Measurements from ENCODE around the gene RPS3A.
"Not testable (repeated sequence)": the region's sequence is repeated elsewhere in the genome, so short reads cannot be mapped to it uniquely, and the experiment has no call there.

The RPS3A gene

DNA sequence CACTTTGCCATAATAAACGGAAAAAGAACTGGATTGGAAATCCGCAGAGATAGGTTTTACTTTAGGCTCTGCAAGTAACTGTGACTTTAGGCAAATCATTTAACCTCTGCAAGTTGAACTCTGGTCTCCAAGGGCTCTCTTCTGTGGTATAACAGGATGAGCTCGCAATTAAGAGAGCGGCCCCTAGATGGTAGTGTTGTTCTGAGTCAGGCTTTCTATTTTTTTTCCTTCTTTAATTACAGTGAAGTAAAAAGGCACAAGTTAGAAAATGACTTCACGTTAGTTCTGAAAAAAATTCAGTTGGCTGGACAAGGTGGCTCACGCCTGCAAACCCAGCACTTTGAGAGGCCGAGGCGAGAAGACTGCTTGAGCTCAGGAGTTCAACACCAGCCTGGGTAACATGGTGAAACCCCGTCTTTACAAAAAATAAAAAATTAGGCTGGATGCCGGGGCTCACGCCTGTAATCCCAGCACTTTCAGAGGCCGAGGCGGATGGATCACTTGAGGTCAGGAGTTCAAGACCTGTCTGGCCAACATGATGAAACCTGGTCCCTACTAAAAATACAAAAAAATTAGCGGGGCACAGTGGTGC, 18.0 kb downstream of the RPS3A start:
- DNase-seq = peak; percentile 49 to 63 (median 61)

DNA sequence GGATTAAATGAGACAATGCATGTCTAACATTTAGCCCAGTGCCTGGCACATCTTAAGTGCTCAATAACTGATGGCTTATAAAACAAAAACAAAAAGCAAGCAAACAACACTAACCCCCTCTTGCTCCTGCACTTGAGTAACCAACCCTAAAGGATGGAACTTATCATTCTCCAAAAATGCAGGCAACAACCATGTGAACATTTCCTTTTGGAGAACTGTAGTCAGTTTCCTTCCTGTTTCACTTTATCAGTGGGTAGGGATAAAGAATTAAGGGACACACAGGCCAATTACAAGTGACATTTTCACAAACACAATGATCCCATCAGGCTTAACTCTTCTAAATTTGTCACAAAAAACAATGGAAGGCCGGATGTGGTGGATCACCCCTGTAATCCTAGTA, 30.4 kb downstream of the RPS3A start:
- DNase-seq = no peak

DNA sequence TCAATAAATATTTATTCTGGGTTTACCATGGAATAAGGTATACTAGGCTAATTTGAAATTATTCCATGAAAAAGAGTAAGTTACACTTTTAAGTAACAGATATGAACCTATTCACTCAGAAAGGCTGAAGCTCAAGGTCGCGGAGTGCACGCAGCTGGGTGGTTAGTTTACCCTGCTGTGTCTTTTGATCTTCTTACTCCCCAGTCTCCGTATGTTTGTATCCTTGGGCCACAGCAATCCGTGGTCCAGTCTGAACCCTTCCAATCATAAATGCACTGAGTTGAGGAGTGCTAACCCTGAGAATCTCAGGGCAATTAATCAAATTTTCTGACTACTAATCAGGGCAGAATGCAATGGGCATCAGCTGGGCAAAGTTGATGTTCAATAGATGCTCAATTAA, 33.9 kb downstream of the RPS3A start:
- DNase-seq = no peak

DNA sequence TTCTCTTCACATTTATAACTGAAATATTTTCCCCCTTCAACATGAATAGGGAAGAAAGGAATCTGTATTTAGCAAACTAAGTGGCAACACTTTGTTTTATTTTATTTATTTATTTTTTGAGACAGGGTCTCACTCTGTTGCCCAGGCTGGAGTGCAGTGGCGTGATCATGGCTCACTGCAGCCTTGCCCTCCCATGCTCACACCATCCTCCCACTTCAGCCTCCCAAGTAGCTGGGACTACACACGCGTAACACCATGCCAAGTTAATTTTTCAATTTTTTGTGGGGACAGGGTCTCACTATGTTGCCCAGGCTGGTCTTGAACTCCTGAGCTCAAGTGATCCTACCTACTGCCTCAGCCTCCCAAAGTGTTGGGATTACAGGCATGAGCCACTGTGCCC, 36.6 kb downstream of the RPS3A start:
- not testable (repeated sequence) for DNase-seq

DNA sequence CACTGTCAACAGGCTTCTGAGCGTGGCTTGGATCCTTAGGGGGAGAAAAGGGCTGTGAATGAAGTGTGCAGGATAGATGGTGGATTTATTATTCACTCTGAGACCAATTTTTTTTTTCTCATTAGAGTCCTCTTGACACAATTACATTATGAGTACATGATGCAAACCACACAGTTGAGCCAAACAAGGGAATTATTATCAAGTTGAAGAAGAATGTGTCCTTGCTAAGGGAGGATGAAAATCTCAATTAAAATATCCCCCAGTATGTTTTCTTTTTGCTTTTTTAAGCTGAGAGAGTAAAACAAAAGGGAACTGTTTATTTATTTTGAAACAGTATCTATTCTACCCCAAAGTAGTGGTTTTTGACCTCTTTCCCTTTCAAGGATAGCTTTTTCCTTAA, 40.4 kb downstream of the RPS3A start:
- no peak for DNase-seq

DNA sequence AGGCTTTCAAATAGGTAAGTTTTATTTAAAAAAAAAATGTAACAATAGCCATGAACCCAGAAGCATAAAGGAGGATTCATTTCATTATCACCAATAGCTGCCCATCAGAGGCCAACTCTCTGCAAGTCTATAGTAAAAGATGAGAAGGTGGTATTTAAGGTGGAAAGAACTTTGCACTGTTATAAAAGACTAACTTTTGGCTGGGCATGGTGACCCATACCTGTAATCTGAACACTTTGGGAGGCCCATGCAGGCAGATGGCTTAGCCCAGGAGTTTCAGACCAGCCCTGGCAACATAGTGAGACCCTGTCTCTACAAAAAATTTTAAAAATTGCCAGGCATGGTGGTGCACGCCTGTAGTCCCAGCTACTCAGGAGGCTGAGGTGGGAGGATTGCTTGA, 43.3 kb downstream of the RPS3A start:
- no peak for DNase-seq

DNA sequence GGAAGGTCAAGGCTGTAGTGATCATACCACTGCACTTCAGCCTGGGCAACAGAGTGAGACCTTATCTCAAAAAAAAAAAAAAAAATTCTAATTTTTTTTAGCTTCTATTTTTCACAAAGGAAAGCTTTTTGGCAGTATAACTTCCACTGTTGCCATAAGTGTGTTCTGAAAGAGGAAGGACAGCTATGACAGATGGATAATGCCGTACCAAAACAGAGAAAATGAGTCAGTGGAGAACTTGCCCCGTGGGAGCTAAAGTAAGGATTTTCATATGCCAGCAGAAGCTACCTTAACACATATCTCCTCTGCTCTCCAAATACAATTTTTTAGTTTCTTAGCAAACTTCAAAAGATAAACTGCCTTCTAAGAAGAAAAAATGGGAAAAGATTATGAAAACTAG, 43.7 kb downstream of the RPS3A start:
- DNase-seq = peak; percentile 12 to 36 (median 25)

DNA sequence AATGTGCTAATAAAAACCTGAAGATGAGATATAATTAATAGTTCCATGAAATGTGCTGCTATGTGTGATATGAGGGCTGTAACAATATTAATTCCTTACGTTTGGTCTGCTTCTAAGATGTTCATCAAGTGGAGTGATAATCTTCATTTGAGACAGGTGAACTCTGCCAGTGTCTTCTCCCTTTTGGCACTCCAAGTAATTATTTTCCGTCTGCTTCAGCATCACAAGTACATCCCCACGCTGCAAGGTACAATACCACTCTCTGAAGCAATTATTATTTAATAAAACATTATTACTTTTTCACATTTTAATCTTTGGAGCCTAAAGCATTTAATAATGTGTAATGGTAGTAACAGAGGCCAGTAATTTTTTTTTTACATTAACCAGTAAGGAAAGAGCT, 44.4 kb downstream of the RPS3A start:
- DNase-seq = no peak

DNA sequence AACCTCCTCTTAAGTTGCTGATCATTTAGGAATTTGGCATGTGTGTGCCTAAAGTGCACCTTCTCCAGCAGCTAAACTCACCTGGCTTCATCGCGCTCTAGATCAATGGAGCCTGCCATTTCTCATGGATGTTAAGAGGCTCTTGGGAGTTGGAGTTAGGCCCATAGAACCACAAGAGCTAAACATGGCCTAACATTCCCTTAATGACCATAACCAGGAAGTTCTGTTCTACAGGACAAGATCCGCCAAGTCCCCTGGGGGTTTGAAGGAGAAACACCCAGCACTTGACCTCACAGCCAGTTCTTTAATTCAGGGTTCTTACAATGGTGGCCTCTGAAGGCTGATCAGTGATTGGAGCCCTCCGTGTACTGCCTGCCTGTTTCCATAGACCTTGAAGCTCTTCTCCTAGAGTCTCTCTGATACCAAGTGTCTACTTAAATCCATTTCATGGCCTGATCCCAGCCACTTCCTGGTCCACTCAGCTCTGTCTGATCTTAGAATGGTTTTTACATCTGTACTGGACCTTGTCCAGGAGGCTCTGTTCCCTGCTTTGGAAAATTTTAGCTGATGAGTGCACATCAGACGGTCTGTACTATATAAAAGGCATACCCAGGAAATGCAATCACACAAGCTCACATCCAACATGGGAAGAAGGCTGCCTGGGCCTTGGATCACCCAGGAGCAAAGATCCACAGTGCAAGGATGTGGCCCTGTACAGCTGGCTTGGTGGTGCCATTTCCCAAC, 45.1 kb downstream of the RPS3A start:
- no peak for DNase-seq

DNA sequence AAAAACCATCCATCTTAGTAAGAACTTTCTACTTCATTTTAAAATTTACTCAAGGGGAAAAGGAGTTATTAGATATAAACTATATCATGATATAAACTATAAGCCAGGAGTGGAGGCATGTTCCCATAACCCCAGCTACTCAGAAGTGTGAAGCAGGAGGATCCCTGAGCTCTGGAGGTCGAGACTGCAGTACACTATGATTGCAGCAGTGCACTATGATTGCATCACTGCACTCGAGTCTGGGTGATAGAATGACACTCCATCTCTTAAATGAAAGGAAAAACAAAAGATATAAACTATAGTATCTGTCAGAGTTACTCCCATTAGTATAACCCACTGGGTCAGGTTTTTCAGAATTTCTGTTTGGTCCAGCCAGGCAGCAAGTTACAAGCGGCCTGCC, 47.6 kb downstream of the RPS3A start:
- DNase-seq = no peak

DNA sequence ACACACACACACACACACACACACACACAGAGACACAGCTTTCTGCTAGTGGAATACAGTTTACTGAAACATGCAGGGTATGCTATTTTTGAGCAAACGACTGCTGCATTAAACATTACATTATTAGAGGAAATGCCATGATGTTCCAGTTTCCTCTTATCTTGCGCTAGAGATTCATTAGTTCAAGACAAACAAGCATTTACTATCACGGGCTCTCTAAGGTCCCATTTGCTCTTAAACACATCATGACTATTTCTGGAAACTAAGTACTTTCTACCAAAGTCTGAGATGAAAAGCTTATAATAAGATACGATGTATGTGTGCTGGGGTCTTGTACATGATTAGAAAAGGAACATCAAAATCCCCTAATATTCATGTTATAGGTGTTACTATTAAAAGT, 48.8 kb downstream of the RPS3A start:
- no peak for DNase-seq

DNA sequence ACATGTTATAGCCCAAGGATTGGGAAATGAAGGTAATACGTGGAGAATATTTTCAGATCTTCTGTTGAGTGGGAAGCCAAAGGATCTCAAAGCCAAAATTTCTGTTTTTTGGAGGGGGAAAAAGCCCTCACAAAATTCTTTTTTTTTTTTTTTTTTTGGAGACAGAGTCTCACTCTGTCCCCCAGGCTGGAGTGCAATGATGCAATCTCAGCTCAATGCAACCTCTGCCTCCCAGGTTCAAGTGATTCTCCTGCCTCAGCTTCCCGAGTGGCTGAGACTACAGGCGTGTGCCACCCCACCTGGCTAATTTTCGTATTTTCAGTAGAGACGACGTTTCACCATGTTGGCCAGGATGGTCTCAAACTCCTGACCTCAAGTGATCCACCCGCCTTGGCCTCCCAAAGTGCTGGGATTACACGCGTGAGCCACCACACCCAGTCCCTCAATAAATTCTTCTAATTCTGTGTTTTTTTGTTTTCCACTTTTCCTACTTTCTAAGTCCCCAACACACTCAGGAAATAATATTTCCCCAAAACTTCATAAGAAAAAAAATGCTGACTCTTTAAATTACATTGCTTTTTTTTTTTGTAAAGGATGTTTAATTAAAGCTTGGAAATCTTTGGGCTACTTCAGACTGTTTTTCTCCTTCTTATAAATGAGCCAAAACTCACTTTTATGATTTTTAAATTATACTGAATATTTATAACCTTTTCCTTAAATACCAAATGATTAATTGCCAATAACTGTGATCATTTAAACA, 51.6 kb downstream of the RPS3A start:
- no peak for DNase-seq

DNA sequence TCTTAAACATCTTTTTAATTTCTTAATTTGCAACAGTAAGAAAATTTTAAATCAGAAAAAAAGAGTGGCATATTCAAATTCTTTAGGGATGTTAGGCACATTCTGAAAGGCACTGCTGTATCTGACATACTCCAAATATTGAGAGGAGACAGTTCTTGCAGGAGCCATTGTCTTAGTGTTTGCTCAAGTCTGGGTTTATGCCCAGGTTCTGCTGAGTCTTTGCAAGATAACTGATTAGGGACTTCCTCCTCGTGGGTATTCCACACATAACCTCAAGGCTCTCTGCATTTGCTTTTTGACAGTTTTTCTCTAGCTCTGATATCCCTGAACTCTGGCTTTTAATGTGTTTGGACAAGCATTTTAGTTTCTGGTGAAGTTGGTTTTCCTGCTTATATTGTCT, 52.6 kb downstream of the RPS3A start:
- no peak for DNase-seq

DNA sequence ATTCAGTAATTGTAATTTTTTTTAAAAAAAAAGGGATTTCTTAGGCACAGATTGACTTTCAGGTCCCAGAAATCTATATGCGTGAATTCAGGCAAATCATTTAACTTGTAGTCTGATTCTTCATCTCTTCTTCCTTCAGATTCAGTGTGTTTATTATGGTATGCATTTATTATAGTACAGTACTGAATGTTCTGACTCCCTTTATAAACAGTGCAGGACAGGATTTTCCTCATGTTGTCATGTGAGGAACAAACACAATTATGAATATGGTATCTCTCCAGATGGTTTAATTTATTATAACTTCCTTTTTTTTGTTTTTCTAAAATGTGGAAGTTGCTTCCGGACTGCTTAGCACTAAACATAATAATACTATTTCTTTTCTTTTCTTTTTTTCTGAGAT, 54.2 kb downstream of the RPS3A start:
- peak in 1 of 3 donors; percentile 6 for DNase-seq
